Progenitor cell of endocrine pancreas (in vitro differentiated cells): ENCODE data around the gene OR11G2. TPM values are rescaled to one million over a fixed set of nuclear protein-coding genes. Genes with fewer than 3 reads are reported as not detected.
"Not testable (repeated sequence)": the region's sequence is repeated elsewhere in the genome, so short reads cannot be mapped to it uniquely, and the experiment has no call there.

ENCODE experiments used
- DNase-seq: peaks from one replicate; pipeline ENCODE4 v3.0.0; 2021; ENCODE audit warnings: low spot score; ENCODE audit not compliant: unreplicated experiment
- H3K27ac Mint-ChIP-seq: 2 replicates; pipeline ENCODE4 v1.8.0; 2021; ENCODE audit warnings: mild to moderate bottlenecking, moderate library complexity, mixed read lengths
- H3K27me3 Mint-ChIP-seq: 2 replicates; pipeline ENCODE4 v1.8.0; 2021; ENCODE audit warnings: mixed read lengths
- H3K36me3 Mint-ChIP-seq: 2 replicates; pipeline ENCODE4 v1.8.0; 2022; ENCODE audit warnings: mixed read lengths; ENCODE audit not compliant: insufficient read depth
- H3K4me1 Mint-ChIP-seq: 2 replicates; pipeline ENCODE4 v1.8.0; 2021; ENCODE audit warnings: low read depth, mixed read lengths
- H3K4me3 Mint-ChIP-seq: 2 replicates; pipeline ENCODE4 v1.8.0; 2021; ENCODE audit warnings: low read depth, mild to moderate bottlenecking, moderate library complexity, mixed read lengths
- H3K9me3 Mint-ChIP-seq: 2 replicates; pipeline ENCODE4 v1.8.0; 2021; ENCODE audit warnings: low read depth, mixed read lengths
- total RNA-seq: library from RNA; stranded (reverse); gene quantifications from 2 replicates; pipeline ENCODE4 v1.2.1, GENCODE V29; 2021
- TF ChIP-seq, protein P1 (sequence below): fragments of 200-600 bp; sonication (generic); IDR thresholded peaks from one replicate; pipeline ENCODE4 v1.5.0; 2021; ENCODE audit warnings: antibody characterized with exemption, mild to moderate bottlenecking; ENCODE audit not compliant: unreplicated experiment

The OR11G2 gene
- total RNA-seq, 1 donor from 2014 or later: not detected

DNA sequence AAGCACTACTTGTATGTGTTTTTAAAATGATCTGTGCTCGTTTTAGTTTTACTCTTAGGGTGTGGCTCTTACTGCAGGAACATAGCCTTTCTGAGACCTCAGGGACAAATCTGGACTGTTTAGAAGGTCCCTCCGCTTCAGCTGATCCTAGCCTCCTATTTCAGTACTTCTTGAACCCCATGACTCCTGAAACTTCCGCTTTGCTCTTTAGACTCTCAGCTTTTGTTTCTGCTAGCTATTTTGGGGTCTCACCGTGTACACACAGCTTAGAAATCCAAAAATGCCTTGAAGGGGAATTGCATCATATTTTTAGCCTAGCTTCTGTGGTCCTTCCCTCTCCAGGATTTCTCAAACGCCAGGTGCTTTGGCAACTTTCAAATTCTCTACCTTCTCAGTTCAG, 8.3 kb downstream of the OR11G2 start:
- Mint-ChIP-seq H3K36me3 (peaks cover 2% of the 10 kb centered on the region), H3K9me3 (peaks cover 49% of the 10 kb centered on the region)
- TF ChIP-seq, protein P1, sequence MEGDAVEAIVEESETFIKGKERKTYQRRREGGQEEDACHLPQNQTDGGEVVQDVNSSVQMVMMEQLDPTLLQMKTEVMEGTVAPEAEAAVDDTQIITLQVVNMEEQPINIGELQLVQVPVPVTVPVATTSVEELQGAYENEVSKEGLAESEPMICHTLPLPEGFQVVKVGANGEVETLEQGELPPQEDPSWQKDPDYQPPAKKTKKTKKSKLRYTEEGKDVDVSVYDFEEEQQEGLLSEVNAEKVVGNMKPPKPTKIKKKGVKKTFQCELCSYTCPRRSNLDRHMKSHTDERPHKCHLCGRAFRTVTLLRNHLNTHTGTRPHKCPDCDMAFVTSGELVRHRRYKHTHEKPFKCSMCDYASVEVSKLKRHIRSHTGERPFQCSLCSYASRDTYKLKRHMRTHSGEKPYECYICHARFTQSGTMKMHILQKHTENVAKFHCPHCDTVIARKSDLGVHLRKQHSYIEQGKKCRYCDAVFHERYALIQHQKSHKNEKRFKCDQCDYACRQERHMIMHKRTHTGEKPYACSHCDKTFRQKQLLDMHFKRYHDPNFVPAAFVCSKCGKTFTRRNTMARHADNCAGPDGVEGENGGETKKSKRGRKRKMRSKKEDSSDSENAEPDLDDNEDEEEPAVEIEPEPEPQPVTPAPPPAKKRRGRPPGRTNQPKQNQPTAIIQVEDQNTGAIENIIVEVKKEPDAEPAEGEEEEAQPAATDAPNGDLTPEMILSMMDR: no peak

DNA sequence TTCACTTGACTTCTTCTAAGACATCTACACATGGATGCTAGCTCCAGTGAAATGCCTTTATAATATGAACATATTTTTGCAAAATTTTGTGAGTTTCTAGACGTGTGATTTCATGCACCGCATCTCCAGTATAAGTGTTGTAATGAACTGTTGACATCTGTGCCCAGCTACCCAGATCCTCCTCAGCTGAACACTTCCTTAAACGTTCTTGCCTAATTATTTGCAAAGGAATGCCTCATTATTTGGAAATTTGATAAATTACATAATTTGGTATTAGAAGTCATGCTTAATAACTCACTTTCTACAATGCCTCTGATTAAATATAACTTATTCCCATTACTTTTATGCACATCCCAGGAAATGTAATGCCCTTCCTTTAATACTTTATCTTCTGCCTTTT, 14.0 kb downstream of the OR11G2 start:
- no peak for DNase-seq
- TF ChIP-seq, protein P1: no peak
- Mint-ChIP-seq H3K27me3 (no peaks in the 10 kb centered on the region), H3K36me3 (peaks cover 2% of the 10 kb centered on the region), H3K4me1 (no peaks in the 10 kb centered on the region), H3K27ac (no peak overlapping the region), H3K4me3 (no peak overlapping the region), H3K9me3 (peaks cover 49% of the 10 kb centered on the region)

More for the DNA sequence above, 8.3 kb downstream of the OR11G2 start:
- no peaks in the 10 kb centered on the region for H3K4me1 Mint-ChIP-seq
- no peaks in the 10 kb centered on the region for H3K27me3 Mint-ChIP-seq
- no peak overlapping the region for H3K27ac Mint-ChIP-seq
- H3K4me3 Mint-ChIP-seq: no peak overlapping the region
- DNase-seq: no peak

DNA sequence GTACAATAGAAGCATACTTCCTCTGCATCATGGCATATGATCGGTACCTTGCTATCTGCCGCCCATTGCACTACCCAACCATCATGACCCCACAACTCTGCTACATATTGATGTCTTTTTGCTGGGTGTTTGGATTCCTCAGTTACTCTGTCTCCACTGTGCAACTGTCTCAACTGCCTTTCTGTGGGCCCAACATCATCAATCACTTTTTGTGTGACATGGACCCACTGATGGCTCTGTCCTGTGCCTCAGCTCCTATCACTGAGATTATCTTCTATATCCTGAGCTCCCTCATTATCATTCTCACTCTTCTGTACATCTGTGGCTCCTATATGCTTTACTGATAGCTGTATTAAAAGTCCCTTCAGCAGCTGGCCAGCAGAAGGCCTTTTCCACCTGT, 18.9 kb downstream of the OR11G2 start:
- H3K4me3 Mint-ChIP-seq: no peak overlapping the region
- TF ChIP-seq, protein P1: no peak
- no peak for DNase-seq
- H3K4me1 Mint-ChIP-seq: no peaks in the 10 kb centered on the region
- no peak overlapping the region for H3K27ac Mint-ChIP-seq
- no peaks in the 10 kb centered on the region for H3K27me3 Mint-ChIP-seq
- H3K36me3 Mint-ChIP-seq: peaks cover 7% of the 10 kb centered on the region
- peaks cover 54% of the 10 kb centered on the region for H3K9me3 Mint-ChIP-seq

DNA sequence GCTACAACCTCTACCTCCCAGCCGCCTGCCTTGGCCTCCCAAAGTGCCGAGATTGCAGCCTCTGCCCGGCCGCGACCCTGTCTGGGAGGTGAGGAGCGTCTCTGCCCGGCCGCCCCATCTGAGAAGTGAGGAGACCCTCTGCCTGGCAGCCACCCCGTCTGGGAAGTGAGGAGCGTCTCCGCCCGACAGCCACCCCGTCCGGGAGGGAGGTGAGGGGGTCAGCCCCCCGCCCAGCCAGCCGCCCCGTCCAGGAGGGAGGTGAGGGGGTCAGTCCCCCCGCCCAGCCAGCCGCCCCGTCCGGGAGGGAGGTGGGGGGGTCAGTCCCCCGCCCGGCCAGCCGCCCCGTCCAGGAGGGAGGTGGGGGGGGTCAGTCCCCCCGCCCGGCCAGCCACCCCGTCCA, 21.7 kb downstream of the OR11G2 start:
- H3K27me3 Mint-ChIP-seq, H3K4me1 Mint-ChIP-seq, H3K4me3 Mint-ChIP-seq, H3K27ac Mint-ChIP-seq, H3K36me3 Mint-ChIP-seq, DNase-seq: not testable (repeated sequence)
- peaks cover 53% of the 10 kb centered on the region for H3K9me3 Mint-ChIP-seq

DNA sequence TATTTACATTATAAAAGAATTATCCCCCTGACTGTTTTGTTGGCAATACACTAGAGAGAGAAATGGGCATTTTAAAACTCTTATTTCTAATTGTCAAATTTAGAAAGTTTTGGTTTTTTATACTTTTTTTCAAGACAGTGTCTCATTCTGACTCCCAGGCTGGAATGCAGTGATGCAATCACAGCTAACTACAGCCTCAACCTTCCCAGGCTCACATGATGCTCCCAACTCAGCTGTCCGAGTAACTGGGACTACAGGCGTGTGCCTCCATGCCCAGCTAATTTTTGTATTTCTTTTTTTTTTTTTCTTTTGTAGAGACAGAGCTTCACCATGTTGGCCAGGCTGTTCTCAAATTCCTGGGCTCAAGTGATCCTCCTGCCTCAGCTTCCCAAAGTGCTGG, 24.5 kb downstream of the OR11G2 start:
- Mint-ChIP-seq H3K4me1 (no peaks in the 10 kb centered on the region), H3K27ac (no peak overlapping the region), H3K4me3 (no peak overlapping the region), H3K27me3 (no peaks in the 10 kb centered on the region), H3K9me3 (peaks cover 43% of the 10 kb centered on the region), H3K36me3 (peaks cover 9% of the 10 kb centered on the region)
- DNase-seq: no peak
- TF ChIP-seq, protein P1: no peak

DNA sequence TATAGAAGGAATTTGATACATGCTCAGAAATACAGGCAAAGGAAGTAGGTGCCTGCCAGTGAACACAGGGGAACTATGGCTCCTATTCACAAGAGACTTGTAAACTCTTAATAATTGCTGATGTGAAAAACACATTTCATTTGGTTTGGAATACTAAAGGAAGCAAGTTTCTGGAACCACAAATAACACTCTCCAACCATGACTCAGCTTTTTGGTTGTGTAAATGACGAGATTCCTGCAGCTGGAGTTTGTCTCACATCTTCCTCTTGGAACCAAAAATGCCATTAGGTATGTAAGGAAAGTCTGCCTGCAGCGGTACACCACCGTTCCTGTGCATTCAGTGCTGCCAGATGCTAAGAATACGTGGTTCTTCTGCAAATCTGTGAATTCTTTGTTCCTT, 28.3 kb downstream of the OR11G2 start:
- Mint-ChIP-seq H3K36me3 (peaks cover 3% of the 10 kb centered on the region), H3K27ac (no peak overlapping the region), H3K4me1 (no peaks in the 10 kb centered on the region), H3K9me3 (peaks cover 35% of the 10 kb centered on the region), H3K27me3 (no peaks in the 10 kb centered on the region), H3K4me3 (no peak overlapping the region)
- TF ChIP-seq, protein P1: no peak
- no peak for DNase-seq
